HTR-8/SVneo (cell line): Measurements from ENCODE around the gene TLNRD1.

Experiments used
- DNase-seq: peaks from one replicate; pipeline ENCODE4 v3.0.0; 2011; ENCODE audit warnings: low spot score, mixed read lengths; ENCODE audit not compliant: insufficient read length
- FAIRE-seq: peaks from 2 replicates; lab custom pipeline; 2011; peaks lifted over from hg19 to GRCh38; lab: Jason Lieb, UNC

Gene TLNRD1

GRCh38 chr15:81000144-81000623 is 539 bp upstream of the TLNRD1 start:
- no peak for FAIRE-seq
- no peak for DNase-seq

GRCh38 chr15:81001152-81002008 is 657 bp downstream of the TLNRD1 start:
- peak; percentile 24 for DNase-seq
- no peak for FAIRE-seq

- DNase-seq (no peak), FAIRE-seq (no peak)
These were observed 1.2 kb downstream of the TLNRD1 start for GRCh38 chr15:81002009-81002330.

GRCh38 chr15:81002331-81003096 is 1.8 kb downstream of the TLNRD1 start:
- DNase-seq (no peak), FAIRE-seq (no peak)

GRCh38 chr15:81003097-81003350 is 2.3 kb downstream of the TLNRD1 start:
- DNase-seq (no peak), FAIRE-seq (no peak)

GRCh38 chr15:81006124-81006523 is 5.4 kb downstream of the TLNRD1 start:
- no peak for FAIRE-seq
- no peak for DNase-seq

GRCh38 chr15:81007428-81008064 is 6.8 kb downstream of the TLNRD1 start:
- DNase-seq (no peak), FAIRE-seq (no peak)

GRCh38 chr15:81008312-81008711 is 7.6 kb downstream of the TLNRD1 start:
- FAIRE-seq (no peak), DNase-seq (no peak)

GRCh38 chr15:81010086-81010485 is 9.4 kb downstream of the TLNRD1 start:
- no peak for FAIRE-seq
- DNase-seq = no peak

GRCh38 chr15:81011593-81011992 is 10.9 kb downstream of the TLNRD1 start:
- no peak for DNase-seq
- FAIRE-seq = no peak

- no peak for DNase-seq
- no peak for FAIRE-seq
These were observed 11.9 kb downstream of the TLNRD1 start for GRCh38 chr15:81012588-81012987.

- no peak for FAIRE-seq
- DNase-seq = no peak
These were observed 12.7 kb downstream of the TLNRD1 start for GRCh38 chr15:81013396-81013929.

- FAIRE-seq = no peak
These were observed 13.8 kb downstream of the TLNRD1 start for GRCh38 chr15:81014446-81015093.

GRCh38 chr15:81015621-81016488 is 15.1 kb downstream of the TLNRD1 start:
- FAIRE-seq = no peak
- DNase-seq = no peak

More at GRCh38 chr15:81014446-81015093, 13.8 kb downstream of the TLNRD1 start:
- DNase-seq = no peak

GRCh38 chr15:81016489-81017068 is 15.9 kb downstream of the TLNRD1 start:
- DNase-seq = no peak
- FAIRE-seq = no peak

- DNase-seq (no peak), FAIRE-seq (no peak)
These were observed 17.5 kb downstream of the TLNRD1 start for GRCh38 chr15:81018197-81018596.

- FAIRE-seq (no peak), DNase-seq (no peak)
These were observed 20.6 kb downstream of the TLNRD1 start for GRCh38 chr15:81021321-81021720.

- FAIRE-seq (no peak), DNase-seq (no peak)
These were observed 23.0 kb downstream of the TLNRD1 start for GRCh38 chr15:81023483-81024264.
